Lower leg skin (tissue), 3 donors: ENCODE data around the gene BCAS1.

Source experiments
- POLR2A ChIP-seq, 2 donors: fragments of 450-650 bp; IDR thresholded peaks; one replicate each; pipeline ENCODE4 v1.6.1; 2016 to 2017; ENCODE audit warnings: antibody characterized with exemption in 2 of 2, mild to moderate bottlenecking in 1 of 2, moderate library complexity in 1 of 2
- TF ChIP-seq, protein P1 (sequence below), 3 donors: fragments of 450-650 bp; IDR thresholded peaks; one replicate each; pipeline ENCODE4 v1.5.1; 2016; ENCODE audit warnings: antibody characterized with exemption in 3 of 3, mild to moderate bottlenecking in 3 of 3, moderate library complexity in 2 of 3

DNA sequence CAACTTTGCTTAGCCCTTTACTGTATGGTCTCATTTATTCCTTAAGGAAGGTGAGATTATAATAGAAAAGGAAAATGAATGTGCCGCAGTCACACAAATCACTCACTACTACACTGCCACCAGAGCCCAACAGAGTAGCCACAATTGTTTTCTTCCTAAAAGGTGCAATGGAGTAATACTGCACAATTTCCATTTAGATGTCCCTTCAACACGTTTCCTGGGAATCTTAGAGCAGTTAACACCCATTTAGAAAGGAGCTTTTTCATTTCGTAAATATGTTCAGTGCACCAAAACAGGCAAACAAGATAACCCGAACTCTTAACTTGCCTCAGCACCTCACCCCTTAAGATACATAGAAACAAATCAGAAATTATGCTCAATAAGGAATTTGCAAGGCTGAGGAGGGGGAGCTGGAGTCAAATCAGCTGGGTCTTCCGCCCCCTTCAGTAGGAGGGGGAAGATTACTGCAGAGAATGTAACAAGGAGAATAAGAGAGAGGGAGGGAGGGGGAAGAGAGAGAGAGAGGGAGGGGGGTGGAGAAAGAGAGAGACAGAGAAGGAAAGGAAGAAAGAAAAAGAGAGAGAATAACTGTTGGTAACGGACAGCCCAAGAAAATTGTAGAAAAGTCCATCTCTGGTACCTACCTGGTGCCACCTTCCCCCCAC, 155.5 kb downstream of the BCAS1 start:
- TF ChIP-seq, protein P1, sequence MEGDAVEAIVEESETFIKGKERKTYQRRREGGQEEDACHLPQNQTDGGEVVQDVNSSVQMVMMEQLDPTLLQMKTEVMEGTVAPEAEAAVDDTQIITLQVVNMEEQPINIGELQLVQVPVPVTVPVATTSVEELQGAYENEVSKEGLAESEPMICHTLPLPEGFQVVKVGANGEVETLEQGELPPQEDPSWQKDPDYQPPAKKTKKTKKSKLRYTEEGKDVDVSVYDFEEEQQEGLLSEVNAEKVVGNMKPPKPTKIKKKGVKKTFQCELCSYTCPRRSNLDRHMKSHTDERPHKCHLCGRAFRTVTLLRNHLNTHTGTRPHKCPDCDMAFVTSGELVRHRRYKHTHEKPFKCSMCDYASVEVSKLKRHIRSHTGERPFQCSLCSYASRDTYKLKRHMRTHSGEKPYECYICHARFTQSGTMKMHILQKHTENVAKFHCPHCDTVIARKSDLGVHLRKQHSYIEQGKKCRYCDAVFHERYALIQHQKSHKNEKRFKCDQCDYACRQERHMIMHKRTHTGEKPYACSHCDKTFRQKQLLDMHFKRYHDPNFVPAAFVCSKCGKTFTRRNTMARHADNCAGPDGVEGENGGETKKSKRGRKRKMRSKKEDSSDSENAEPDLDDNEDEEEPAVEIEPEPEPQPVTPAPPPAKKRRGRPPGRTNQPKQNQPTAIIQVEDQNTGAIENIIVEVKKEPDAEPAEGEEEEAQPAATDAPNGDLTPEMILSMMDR (IDR thresholded peaks at IDR 0.05), result no peak
- TF ChIP-seq POLR2A (IDR thresholded peaks at IDR 0.05), result no peak
